GM12878 (cell line): Measurements from ENCODE around the gene DDX24. TPM values are rescaled to one million over a fixed set of nuclear protein-coding genes. Genes with fewer than 3 reads are reported as not detected.

ENCODE experiments used
- ATAC-seq: fragments of 200-7000 bp; cut with Tn5 transposase; 3 replicates; pipeline ENCODE4 v1.9.1; 2020; ENCODE audit warnings: mild to moderate bottlenecking, moderate library complexity
- BruUV-seq: library from RNA; stranded (reverse); fragments of 400-500 nt; replicated peaks from 2 replicates; lab custom pipeline; 2021; lab: Mats Ljungman, UMichigan
- CTCF ChIA-PET: fragments of 300-600 bp; sonication (Branson Sonifier 250); formaldehyde crosslinking; extraction: SDS; loops from one replicate; lab custom pipeline; 2021; ENCODE audit warnings: inconsistent platforms; lab: Yijun Ruan, JAX
- POLR2A ChIA-PET: fragments of 350-600 bp; formaldehyde crosslinking; extraction: SDS; loops from one replicate; lab custom pipeline; 2021; ENCODE audit warnings: inconsistent platforms; lab: Charles Lee
- RAD21 ChIA-PET: fragments of 300-600 bp; sonication (Branson Sonifier 250); formaldehyde crosslinking; loops from one replicate; lab custom pipeline; 2023; ENCODE audit warnings: antibody characterized with exemption; ENCODE audit not compliant: unreplicated experiment; lab: Charles Lee
- SMC1A ChIA-PET: fragments of 300-600 bp; sonication (Branson Sonifier 250); formaldehyde crosslinking; loops from one replicate; lab custom pipeline; 2023; ENCODE audit not compliant: unreplicated experiment, uncharacterized antibody; lab: Charles Lee
- DNase-seq: peaks from one replicate; pipeline ENCODE4 v3.0.0-alpha.2; 2011; ENCODE audit warnings: low read depth, low spot score
- FAIRE-seq: peaks from 3 replicates; lab custom pipeline; 2011; peaks lifted over from hg19 to GRCh38; lab: Jason Lieb, UNC
- H2AFZ ChIP-seq: 2 replicates; pipeline ENCODE4 v1.6.0; 2011; ENCODE audit warnings: low read depth, low read length, control low read depth; ENCODE audit not compliant: control insufficient read depth
- H3K27ac ChIP-seq: 2 replicates; pipeline ENCODE4 v1.5.1; 2011; ENCODE audit warnings: control low read depth; ENCODE audit not compliant: control insufficient read depth, insufficient read depth
- H3K27me3 ChIP-seq, 2 experiments: replicated peaks in 1 of 2; 2 replicates each; pipeline versions ENCODE4 v1.6.0 to v1.6.1; 2011; ENCODE audit warnings: low read length in 1 of 2; ENCODE audit not compliant: control insufficient read depth in 2 of 2, insufficient read depth in 2 of 2
- H3K36me3 ChIP-seq, 2 experiments: 2 replicates each; pipeline ENCODE4 v1.5.1; 2011; ENCODE audit warnings: low read length in 1 of 2; ENCODE audit not compliant: control insufficient read depth in 2 of 2, insufficient read depth in 2 of 2
- H3K4me1 ChIP-seq: 2 replicates; pipeline ENCODE4 v1.6.1; 2011; ENCODE audit warnings: mild to moderate bottlenecking, low read length, moderate library complexity, mixed read lengths; ENCODE audit not compliant: control insufficient read depth, insufficient read depth
- H3K4me2 ChIP-seq: 2 replicates; pipeline ENCODE4 v1.6.0; 2011; ENCODE audit warnings: control low read depth; ENCODE audit not compliant: control insufficient read depth, insufficient read depth
- H3K4me3 ChIP-seq: fragments of 200-600 bp; sonication (generic); 2 replicates; pipeline ENCODE4 v1.5.1; 2016
- H3K79me2 ChIP-seq: 2 replicates; pipeline ENCODE4 v1.6.0; 2011; ENCODE audit warnings: low read length; ENCODE audit not compliant: control insufficient read depth, insufficient read depth
- H3K9ac ChIP-seq: 2 replicates; pipeline ENCODE4 v1.8.0; 2011; ENCODE audit warnings: low read length, control low read depth, mixed read lengths; ENCODE audit not compliant: control insufficient read depth, insufficient read depth
- H3K9me3 ChIP-seq: replicated peaks from 3 replicates; pipeline ENCODE4 v1.5.1; 2011; ENCODE audit warnings: mild to moderate bottlenecking, low read length; ENCODE audit not compliant: control insufficient read depth, insufficient read depth
- H4K20me1 ChIP-seq: 2 replicates; pipeline ENCODE4 v1.6.0; 2011; ENCODE audit not compliant: control insufficient read depth, insufficient read depth
- CREM ChIP-seq: IDR thresholded peaks from 2 replicates; pipeline ENCODE4 v1.6.1; 2014; ENCODE audit warnings: antibody characterized with exemption, low read depth
- SIX5 ChIP-seq: IDR thresholded peaks from 2 replicates; pipeline ENCODE4 v1.6.1; 2011; ENCODE audit warnings: mild to moderate bottlenecking, low read depth, low read length, moderate library complexity; ENCODE audit not compliant: severe bottlenecking
- SMARCA5 ChIP-seq: fragments of 450-650 bp; IDR thresholded peaks from 2 replicates; pipeline ENCODE4 v1.6.1; 2017; ENCODE audit warnings: mild to moderate bottlenecking
- SRF ChIP-seq, 2 experiments: IDR thresholded peaks; 2 replicates each; pipeline ENCODE4 v1.6.1; 2011; ENCODE audit warnings: low read depth in 2 of 2, low read length in 2 of 2, mild to moderate bottlenecking in 1 of 2, moderate library complexity in 1 of 2
- WGBS: methylation state at CpG from one replicate; pipeline ENCODE4 v1.1.6; 2016; ENCODE audit warnings: low lambda C conversion rate; ENCODE audit not compliant: insufficient replicate concordance, insufficient coverage; ENCODE audit errors: missing lambda C conversion rate; 5-methylcytosine and 5-hydroxymethylcytosine counted together
- in situ Hi-C: fragments of 300-500 bp; cut with MboI; formaldehyde crosslinking; loops from 9 replicates; pipeline ENCODE4 v1.14.3; 2018; ENCODE audit warnings: mixed read lengths
- intact Hi-C: fragments of 100-400 bp; cut with micrococcal nuclease; formaldehyde crosslinking; loops from one replicate; pipeline ENCODE4 v1.14.2; 2022; ENCODE audit not compliant: unreplicated experiment
- polyA plus RNA-seq, 11 experiments: library from polyadenylated mRNA; depleted of rRNA in 4 of 11; unstranded in 6 of 11; stranded (reverse) in 5 of 11; fragments of >200 nt; fragmentation: Nextera tagmentation in 4 of 11; fragmentation: Illumina TruSeq in 1 of 11; extraction: Ambion mirVana in 4 of 11; extraction: Trizol in 1 of 11; gene quantifications; 1 replicate in 1 of 11; 2 replicates in 10 of 11; pipeline versions ENCODE4 v1.2.1 to v1.2.3, GENCODE V29; 2011 to 2016; ENCODE audit warnings: inconsistent platforms in 2 of 11, missing spikeins in 2 of 11, low read depth in 1 of 11
- total RNA-seq, 4 experiments: library from RNA; depleted of rRNA in 3 of 4; stranded (reverse); fragments of >200 nt in 3 of 4; fragmentation: Illumina TruSeq in 1 of 4; extraction: Trizol in 1 of 4; gene quantifications; 2 replicates each; pipeline versions ENCODE4 v1.2.1 to v1.2.3, GENCODE V29; 2013 to 2021
- TF ChIP-seq, protein P1 (sequence below): fragments of 450-650 bp; IDR thresholded peaks from 2 replicates; pipeline ENCODE4 v1.6.1; 2016; ENCODE audit warnings: mild to moderate bottlenecking, moderate library complexity, borderline replicate concordance
- TF ChIP-seq, protein P2 (sequence below): IDR thresholded peaks from 2 replicates; pipeline ENCODE4 v1.6.1; 2012; ENCODE audit warnings: low read length, inconsistent platforms
- TF ChIP-seq, protein P3 (sequence below): IDR thresholded peaks from 2 replicates; pipeline ENCODE4 v1.6.1; 2011; ENCODE audit warnings: low read depth, mild to moderate bottlenecking, low read length, moderate library complexity, borderline replicate concordance; ENCODE audit errors: extremely low read depth

Gene DDX24
- total and polyA plus RNA-seq, 10 of the 15 experiments (the other 5 are each of a cell fraction or from before 2014, with no cell fraction given) = 137 to 266 (median 184) TPM

DNA sequence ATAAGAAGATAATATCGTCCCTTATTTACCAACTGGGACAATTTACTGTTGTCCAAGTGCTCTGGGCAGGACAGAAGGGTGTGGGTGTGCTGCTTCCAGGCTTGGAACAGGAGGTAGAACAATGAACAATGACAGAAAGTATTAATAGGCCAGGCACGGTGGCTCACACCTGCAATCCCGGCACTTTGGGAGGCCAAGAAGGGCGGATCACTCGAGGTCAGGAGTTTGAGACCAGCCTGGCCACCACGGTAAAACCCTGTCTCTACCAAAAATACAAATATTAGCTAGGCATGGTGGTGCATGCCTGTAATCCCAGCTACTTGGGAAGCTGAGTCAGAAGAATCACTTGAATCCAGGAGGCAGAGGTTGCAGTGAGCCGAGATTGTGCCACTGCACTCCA lies 32.1 kb upstream of the DDX24 start:
- in situ Hi-C loops = no loop called here
- Histone ChIP-seq H3K27me3 (peaks cover 2 to 5% of the 10 kb centered on the region in 2 experiments; a peak in 3 of 4 replicates), H3K4me1 (no peaks in the 10 kb centered on the region), H3K9ac (no peak overlapping the region), H4K20me1 (no peaks in the 10 kb centered on the region), H3K4me3 (no peak overlapping the region), H3K79me2 (no peaks in the 10 kb centered on the region), H3K9me3 (no peaks in the 10 kb centered on the region), H3K27ac (no peak overlapping the region), H3K4me2 (no peak overlapping the region), H2AFZ (no peak overlapping the region), H3K36me3 (no peaks in the 10 kb centered on the region)
- WGBS = 63% methylated on average over 7 of the region's 7 CpGs
- ATAC-seq (no peak), FAIRE-seq (no peak), DNase-seq (no peak)
- intact Hi-C loops = no loop called here
- CTCF ChIA-PET = interaction anchor here (1.8 to 2.7 kb wide), 2 partner anchors 19 to 78 kb away, joined by 4 to 7 read pairs; no protein-coding TSS in a partner anchor
- no TSS peak for BruUV-seq
- SMC1A ChIA-PET = interaction anchor here (0.8 kb wide), 1 partner anchor 173 kb away, joined by 3 read pairs; no protein-coding TSS in a partner anchor
- TF ChIP-seq SIX5 (no peak), SMARCA5 (no peak), CREM (no peak), SRF (IDR thresholded peaks at IDR 0.05; ENCODE audit: low read depth in 2 of 2, low read length in 2 of 2) (no peak)
- TF ChIP-seq, protein P1, sequence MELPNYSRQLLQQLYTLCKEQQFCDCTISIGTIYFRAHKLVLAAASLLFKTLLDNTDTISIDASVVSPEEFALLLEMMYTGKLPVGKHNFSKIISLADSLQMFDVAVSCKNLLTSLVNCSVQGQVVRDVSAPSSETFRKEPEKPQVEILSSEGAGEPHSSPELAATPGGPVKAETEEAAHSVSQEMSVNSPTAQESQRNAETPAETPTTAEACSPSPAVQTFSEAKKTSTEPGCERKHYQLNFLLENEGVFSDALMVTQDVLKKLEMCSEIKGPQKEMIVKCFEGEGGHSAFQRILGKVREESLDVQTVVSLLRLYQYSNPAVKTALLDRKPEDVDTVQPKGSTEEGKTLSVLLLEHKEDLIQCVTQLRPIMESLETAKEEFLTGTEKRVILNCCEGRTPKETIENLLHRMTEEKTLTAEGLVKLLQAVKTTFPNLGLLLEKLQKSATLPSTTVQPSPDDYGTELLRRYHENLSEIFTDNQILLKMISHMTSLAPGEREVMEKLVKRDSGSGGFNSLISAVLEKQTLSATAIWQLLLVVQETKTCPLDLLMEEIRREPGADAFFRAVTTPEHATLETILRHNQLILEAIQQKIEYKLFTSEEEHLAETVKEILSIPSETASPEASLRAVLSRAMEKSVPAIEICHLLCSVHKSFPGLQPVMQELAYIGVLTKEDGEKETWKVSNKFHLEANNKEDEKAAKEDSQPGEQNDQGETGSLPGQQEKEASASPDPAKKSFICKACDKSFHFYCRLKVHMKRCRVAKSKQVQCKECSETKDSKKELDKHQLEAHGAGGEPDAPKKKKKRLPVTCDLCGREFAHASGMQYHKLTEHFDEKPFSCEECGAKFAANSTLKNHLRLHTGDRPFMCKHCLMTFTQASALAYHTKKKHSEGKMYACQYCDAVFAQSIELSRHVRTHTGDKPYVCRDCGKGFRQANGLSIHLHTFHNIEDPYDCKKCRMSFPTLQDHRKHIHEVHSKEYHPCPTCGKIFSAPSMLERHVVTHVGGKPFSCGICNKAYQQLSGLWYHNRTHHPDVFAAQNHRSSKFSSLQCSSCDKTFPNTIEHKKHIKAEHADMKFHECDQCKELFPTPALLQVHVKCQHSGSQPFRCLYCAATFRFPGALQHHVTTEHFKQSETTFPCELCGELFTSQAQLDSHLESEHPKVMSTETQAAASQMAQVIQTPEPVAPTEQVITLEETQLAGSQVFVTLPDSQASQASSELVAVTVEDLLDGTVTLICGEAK = no peak
- TF ChIP-seq, protein P2, sequence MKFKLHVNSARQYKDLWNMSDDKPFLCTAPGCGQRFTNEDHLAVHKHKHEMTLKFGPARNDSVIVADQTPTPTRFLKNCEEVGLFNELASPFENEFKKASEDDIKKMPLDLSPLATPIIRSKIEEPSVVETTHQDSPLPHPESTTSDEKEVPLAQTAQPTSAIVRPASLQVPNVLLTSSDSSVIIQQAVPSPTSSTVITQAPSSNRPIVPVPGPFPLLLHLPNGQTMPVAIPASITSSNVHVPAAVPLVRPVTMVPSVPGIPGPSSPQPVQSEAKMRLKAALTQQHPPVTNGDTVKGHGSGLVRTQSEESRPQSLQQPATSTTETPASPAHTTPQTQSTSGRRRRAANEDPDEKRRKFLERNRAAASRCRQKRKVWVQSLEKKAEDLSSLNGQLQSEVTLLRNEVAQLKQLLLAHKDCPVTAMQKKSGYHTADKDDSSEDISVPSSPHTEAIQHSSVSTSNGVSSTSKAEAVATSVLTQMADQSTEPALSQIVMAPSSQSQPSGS = no peak
- TF ChIP-seq, protein P3, sequence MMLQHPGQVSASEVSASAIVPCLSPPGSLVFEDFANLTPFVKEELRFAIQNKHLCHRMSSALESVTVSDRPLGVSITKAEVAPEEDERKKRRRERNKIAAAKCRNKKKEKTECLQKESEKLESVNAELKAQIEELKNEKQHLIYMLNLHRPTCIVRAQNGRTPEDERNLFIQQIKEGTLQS = no peak
- POLR2A ChIA-PET = interaction anchor here (0.6 to 0.7 kb wide), 2 partner anchors 14 to 1118 kb away, joined by 3 to 4 read pairs; no protein-coding TSS in a partner anchor
- RAD21 ChIA-PET = no interaction called here
